H9 (cell line): ENCODE data around the gene TIAM1. TPM values are rescaled to one million over a fixed set of nuclear protein-coding genes. Genes with fewer than 3 reads are reported as not detected.

ENCODE experiments used
- DNase-seq: peaks from one replicate; pipeline ENCODE4 v3.0.0-alpha.2; 2017
- H2AFZ ChIP-seq: one replicate; pipeline ENCODE4 v1.6.1; 2013; ENCODE audit warnings: mild to moderate bottlenecking, low read length, control low read depth, moderate library complexity
- H2AK5ac ChIP-seq: 2 replicates; pipeline ENCODE4 v1.6.1; 2013; ENCODE audit warnings: low read length, control low read depth, mixed read lengths; ENCODE audit not compliant: insufficient read length
- H2BK120ac ChIP-seq: one replicate; pipeline ENCODE4 v1.6.1; 2013; ENCODE audit warnings: low read depth, mild to moderate bottlenecking, low read length, control low read depth, inconsistent platforms; ENCODE audit not compliant: poor library complexity, severe bottlenecking
- H2BK12ac ChIP-seq: 2 replicates; pipeline ENCODE4 v1.6.1; 2013; ENCODE audit warnings: low read length, control low read depth, mixed read lengths, low read depth; ENCODE audit not compliant: insufficient read length
- H2BK15ac ChIP-seq: 2 replicates; pipeline ENCODE4 v1.6.1; 2013; ENCODE audit warnings: low read depth, low read length, control low read depth
- H2BK20ac ChIP-seq: one replicate; pipeline ENCODE4 v1.6.1; 2013; ENCODE audit warnings: low read depth, mild to moderate bottlenecking, low read length, control low read depth, inconsistent platforms; ENCODE audit not compliant: poor library complexity, severe bottlenecking
- H2BK5ac ChIP-seq: 2 replicates; pipeline ENCODE4 v1.6.1; 2013; ENCODE audit warnings: low read length, control low read depth, mixed read lengths; ENCODE audit not compliant: insufficient read length
- H3K14ac ChIP-seq: 2 replicates; pipeline ENCODE4 v1.6.1; 2013; ENCODE audit warnings: low read length, control low read depth; ENCODE audit not compliant: insufficient read depth
- H3K18ac ChIP-seq: 2 replicates; pipeline ENCODE4 v1.6.1; 2013; ENCODE audit warnings: low read depth, mild to moderate bottlenecking, mixed read lengths, low read length, control low read depth; ENCODE audit not compliant: insufficient read length
- H3K23ac ChIP-seq: 2 replicates; pipeline ENCODE4 v1.6.1; 2013; ENCODE audit warnings: low read length, control low read depth, mixed read lengths, low read depth; ENCODE audit not compliant: insufficient read length
- H3K23me2 ChIP-seq: 2 replicates; pipeline ENCODE4 v1.6.1; 2013; ENCODE audit warnings: low read depth, mild to moderate bottlenecking, mixed read lengths, low read length, control low read depth; ENCODE audit not compliant: insufficient read length, poor library complexity, severe bottlenecking
- H3K27ac ChIP-seq: 2 replicates; pipeline ENCODE4 v1.5.1; 2013; ENCODE audit warnings: low read length, control low read depth, mixed read lengths, low read depth; ENCODE audit not compliant: insufficient read length
- H3K27me3 ChIP-seq: 2 replicates; pipeline ENCODE4 v1.6.1; 2013; ENCODE audit warnings: low read length, control low read depth, inconsistent platforms; ENCODE audit not compliant: insufficient read depth
- H3K4ac ChIP-seq: 2 replicates; pipeline ENCODE4 v1.6.1; 2013; ENCODE audit warnings: low read depth, mild to moderate bottlenecking, control low read depth, inconsistent platforms, low read length, moderate library complexity
- H3K4me1 ChIP-seq: 2 replicates; pipeline ENCODE4 v1.6.1; 2013; ENCODE audit warnings: low read length, control low read depth, inconsistent platforms; ENCODE audit not compliant: insufficient read depth
- H3K4me2 ChIP-seq: 2 replicates; pipeline ENCODE4 v1.6.1; 2013; ENCODE audit warnings: low read length, control low read depth, mixed read lengths; ENCODE audit not compliant: insufficient read length, insufficient read depth
- H3K56ac ChIP-seq: 2 replicates; pipeline ENCODE4 v1.6.1; 2013; ENCODE audit warnings: low read depth, mild to moderate bottlenecking, mixed read lengths, low read length, control low read depth; ENCODE audit not compliant: insufficient read length
- H3K79me1 ChIP-seq: 2 replicates; pipeline ENCODE4 v1.6.1; 2013; ENCODE audit warnings: low read depth, mild to moderate bottlenecking, moderate library complexity, low read length, control low read depth, inconsistent platforms; ENCODE audit not compliant: insufficient read depth, poor library complexity, severe bottlenecking
- H3K79me2 ChIP-seq: 2 replicates; pipeline ENCODE4 v1.6.1; 2013; ENCODE audit warnings: low read length, control low read depth, inconsistent platforms; ENCODE audit not compliant: insufficient read depth
- H3K9ac ChIP-seq: 2 replicates; pipeline ENCODE4 v1.6.1; 2013; ENCODE audit warnings: low read length, control low read depth, mixed read lengths; ENCODE audit not compliant: insufficient read length; ENCODE audit errors: extremely low read depth
- H3K9me3 ChIP-seq: one replicate; pipeline ENCODE4 v1.6.1; 2013; ENCODE audit warnings: low read depth, low read length, inconsistent platforms; ENCODE audit not compliant: control insufficient read depth
- H3T11ph ChIP-seq: one replicate; pipeline ENCODE4 v1.6.1; 2013; ENCODE audit warnings: mild to moderate bottlenecking, low read length, control low read depth, inconsistent platforms
- H4K20me1 ChIP-seq: one replicate; pipeline ENCODE4 v1.6.1; 2013; ENCODE audit not compliant: control insufficient read depth, insufficient read length, insufficient read depth
- H4K5ac ChIP-seq: 2 replicates; pipeline ENCODE4 v1.6.1; 2013; ENCODE audit warnings: low read depth, mild to moderate bottlenecking, mixed read lengths, low read length, control low read depth; ENCODE audit not compliant: insufficient read length
- H4K8ac ChIP-seq: replicated peaks from 2 replicates; pipeline ENCODE4 v1.6.1; 2013; ENCODE audit warnings: low read length, control low read depth, mixed read lengths, low read depth; ENCODE audit not compliant: insufficient read length
- H4K91ac ChIP-seq: 2 replicates; pipeline ENCODE4 v1.6.1; 2013; ENCODE audit warnings: low read depth, mild to moderate bottlenecking, moderate library complexity, mixed read lengths, low read length, control low read depth; ENCODE audit not compliant: insufficient read length
- H3K27ac Mint-ChIP-seq, 3 experiments: 2 replicates in 2 of 3; 3 replicates in 1 of 3; pipeline ENCODE4 v1.8.0; 2020 to 2021; ENCODE audit warnings: mixed read lengths in 3 of 3, mild to moderate bottlenecking in 1 of 3, moderate library complexity in 1 of 3
- H3K27me3 Mint-ChIP-seq: 2 replicates; pipeline ENCODE4 v1.8.0; 2021; ENCODE audit warnings: low read depth, mild to moderate bottlenecking, moderate library complexity, mixed read lengths
- H3K36me3 Mint-ChIP-seq, 3 experiments: 2 replicates in 2 of 3; 3 replicates in 1 of 3; pipeline ENCODE4 v1.8.0; 2020 to 2021; ENCODE audit warnings: low read depth in 3 of 3, mixed read lengths in 3 of 3; ENCODE audit not compliant: insufficient read depth in 1 of 3
- H3K4me1 Mint-ChIP-seq, 2 experiments: 2 replicates each; pipeline ENCODE4 v1.8.0; 2020; ENCODE audit warnings: mixed read lengths in 2 of 2
- H3K4me3 Mint-ChIP-seq, 2 experiments: 2 replicates in 1 of 2; 3 replicates in 1 of 2; pipeline ENCODE4 v1.8.0; 2020 to 2021; ENCODE audit warnings: mild to moderate bottlenecking in 2 of 2, mixed read lengths in 2 of 2, moderate library complexity in 1 of 2
- H3K9me3 Mint-ChIP-seq, 2 experiments: 2 replicates in 1 of 2; 3 replicates in 1 of 2; pipeline ENCODE4 v1.8.0; 2020; ENCODE audit warnings: mild to moderate bottlenecking in 2 of 2, mixed read lengths in 2 of 2, moderate library complexity in 1 of 2
- WGBS: extraction: QIAGEN DNeasy Blood & Tissue Kit; methylation state at CpG from one replicate; pipeline ENCODE4 v1.1.7; 2013; ENCODE audit warnings: missing lambda C conversion rate, low lambda C conversion rate, mixed read lengths; ENCODE audit not compliant: insufficient read length; ENCODE audit errors: extremely low coverage; 5-methylcytosine and 5-hydroxymethylcytosine counted together
- total RNA-seq: library from RNA; stranded (reverse); gene quantifications from 2 replicates; pipeline ENCODE4 v1.2.1, GENCODE V29; 2021
- TF ChIP-seq, protein P1 (sequence below): fragments of 200-600 bp; sonication (generic); conservative IDR thresholded peaks from 3 replicates; pipeline ENCODE4 v1.8.0; 2021; ENCODE audit warnings: antibody characterized with exemption, mild to moderate bottlenecking

TIAM1 gene
- total RNA-seq, 1 experiment from 2014 or later, result 23.1 TPM

DNA sequence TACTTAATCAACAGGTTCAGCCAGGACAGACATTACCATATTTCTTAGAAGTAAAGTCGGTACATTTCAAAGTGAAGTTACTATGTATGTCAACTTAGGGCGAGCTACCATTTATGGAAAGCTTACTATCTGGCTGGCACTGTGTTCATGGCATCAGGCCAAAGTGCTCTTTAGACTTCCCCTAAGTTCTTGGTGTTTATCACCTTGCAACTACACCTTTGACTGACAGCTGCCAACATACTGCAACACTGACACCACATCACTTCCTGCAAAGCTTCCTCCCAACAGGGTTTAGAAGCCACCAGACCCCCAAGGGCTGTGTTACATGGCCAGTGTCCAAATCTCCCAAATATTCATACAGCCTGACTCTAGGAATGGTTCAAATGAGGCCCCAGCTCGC, 61.0 kb downstream of the TIAM1 start:
- H3K4me1 Mint-ChIP-seq, result peaks cover 20 to 23% of the 10 kb centered on the region in 2 experiments
- no peaks in the 10 kb centered on the region for H3K9me3 ChIP-seq
- no peak overlapping the region for H3K9ac ChIP-seq
- no peak overlapping the region for H3K4me2 ChIP-seq
- peaks cover 0 to 3% (median 3%) of the 10 kb centered on the region in 3 experiments; a peak in 3 of 7 replicates for H3K36me3 Mint-ChIP-seq
- no peaks in the 10 kb centered on the region for H4K20me1 ChIP-seq
- H3K79me2 ChIP-seq, result no peaks in the 10 kb centered on the region
- no peaks in the 10 kb centered on the region for H3K27me3 ChIP-seq
- H3K4me1 ChIP-seq, result peaks cover 6% of the 10 kb centered on the region
- H3K27ac ChIP-seq, result no peak overlapping the region
- no peak overlapping the region for H2AFZ ChIP-seq
- H2BK20ac ChIP-seq, result no peak overlapping the region
- H4K5ac ChIP-seq, result no peak overlapping the region
- no peak overlapping the region for H3T11ph ChIP-seq
- H3K23me2 ChIP-seq, result no peaks in the 10 kb centered on the region
- no peak overlapping the region for H3K14ac ChIP-seq
- no peak overlapping the region for H3K18ac ChIP-seq
- H3K9me3 Mint-ChIP-seq, result peaks cover 0 to 5% of the 10 kb centered on the region in 2 experiments; a peak in 3 of 5 replicates
- H2BK12ac ChIP-seq, result no peak overlapping the region
- H3K79me1 ChIP-seq, result no peaks in the 10 kb centered on the region
- H2BK5ac ChIP-seq, result no peak overlapping the region
- H3K23ac ChIP-seq, result no peak overlapping the region
- H3K4ac ChIP-seq, result no peak overlapping the region
- H4K8ac ChIP-seq, result no peak overlapping the region
- TF ChIP-seq, protein P1, sequence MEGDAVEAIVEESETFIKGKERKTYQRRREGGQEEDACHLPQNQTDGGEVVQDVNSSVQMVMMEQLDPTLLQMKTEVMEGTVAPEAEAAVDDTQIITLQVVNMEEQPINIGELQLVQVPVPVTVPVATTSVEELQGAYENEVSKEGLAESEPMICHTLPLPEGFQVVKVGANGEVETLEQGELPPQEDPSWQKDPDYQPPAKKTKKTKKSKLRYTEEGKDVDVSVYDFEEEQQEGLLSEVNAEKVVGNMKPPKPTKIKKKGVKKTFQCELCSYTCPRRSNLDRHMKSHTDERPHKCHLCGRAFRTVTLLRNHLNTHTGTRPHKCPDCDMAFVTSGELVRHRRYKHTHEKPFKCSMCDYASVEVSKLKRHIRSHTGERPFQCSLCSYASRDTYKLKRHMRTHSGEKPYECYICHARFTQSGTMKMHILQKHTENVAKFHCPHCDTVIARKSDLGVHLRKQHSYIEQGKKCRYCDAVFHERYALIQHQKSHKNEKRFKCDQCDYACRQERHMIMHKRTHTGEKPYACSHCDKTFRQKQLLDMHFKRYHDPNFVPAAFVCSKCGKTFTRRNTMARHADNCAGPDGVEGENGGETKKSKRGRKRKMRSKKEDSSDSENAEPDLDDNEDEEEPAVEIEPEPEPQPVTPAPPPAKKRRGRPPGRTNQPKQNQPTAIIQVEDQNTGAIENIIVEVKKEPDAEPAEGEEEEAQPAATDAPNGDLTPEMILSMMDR, result no peak
- H3K4me3 Mint-ChIP-seq, result no peak overlapping the region
- no peaks in the 10 kb centered on the region for H3K27me3 Mint-ChIP-seq
- H2AK5ac ChIP-seq, result no peak overlapping the region
- no peak overlapping the region for H3K27ac Mint-ChIP-seq
- H3K56ac ChIP-seq, result no peak overlapping the region
- DNase-seq, result no peak
- H4K91ac ChIP-seq, result no peak overlapping the region
- H2BK15ac ChIP-seq, result no peak overlapping the region
- no CpG with 5 or more reads among the region's 3 CpGs for WGBS
- no peak overlapping the region for H2BK120ac ChIP-seq
